Daoy (cell line): ENCODE data around the gene BLOC1S1. TPM values are rescaled to one million over a fixed set of nuclear protein-coding genes. Genes with fewer than 3 reads are reported as not detected.

Source experiments
- DNase-seq: peaks from one replicate; pipeline ENCODE4 v3.0.0-alpha.2; 2015; ENCODE audit warnings: low read depth
- total RNA-seq: library from RNA; depleted of rRNA; stranded (reverse); fragments of >200 nt; shearing (Covaris generic); gene quantifications from 2 replicates; pipeline ENCODE4 v1.2.3, GENCODE V29; 2014; rRNA removed

BLOC1S1 gene
- 112 and 135 TPM in 2 replicates for total RNA-seq

DNA sequence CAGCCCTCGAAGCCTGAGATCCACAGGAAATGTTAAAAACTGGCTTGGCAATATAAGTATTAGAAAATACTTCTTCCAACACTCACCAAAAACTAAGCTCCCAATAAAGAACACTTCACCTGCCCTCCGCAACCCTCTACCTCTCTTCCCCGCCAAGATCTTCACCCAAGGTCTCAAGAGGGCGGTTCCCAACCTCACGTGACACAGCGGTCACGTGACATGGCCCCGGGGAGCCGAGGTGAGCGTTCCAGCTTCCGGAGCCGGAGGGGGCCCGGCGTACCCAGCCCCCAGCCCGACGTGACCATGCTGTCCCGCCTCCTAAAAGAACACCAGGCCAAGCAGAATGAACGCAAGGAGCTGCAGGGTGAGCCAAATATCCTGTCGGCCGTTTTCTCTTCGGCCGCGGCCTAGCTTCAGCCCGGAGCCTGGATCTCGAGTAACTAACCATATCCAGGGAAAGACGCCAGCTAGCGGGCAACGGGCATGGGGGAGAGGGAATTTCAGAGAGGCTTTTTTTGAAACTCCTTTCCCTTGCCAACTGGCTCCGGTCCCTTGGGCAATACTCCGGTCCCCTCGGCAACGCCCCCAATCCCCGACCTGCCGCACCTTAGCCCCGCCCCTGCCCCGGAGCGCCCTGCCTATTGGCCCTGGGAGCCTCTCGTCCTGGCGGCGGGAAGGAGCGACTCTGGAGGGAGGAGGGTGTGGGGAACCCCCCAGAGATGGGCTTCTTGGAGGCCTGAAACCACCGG lies at the start of gene BLOC1S1:
Gene BLOC1S1, plus strand, starts transcription at position 214 of the 749 bp plus-strand sequence. Its CDS starts 6 bp downstream, at position 220.
- DNase-seq: peak; percentile 96

DNA sequence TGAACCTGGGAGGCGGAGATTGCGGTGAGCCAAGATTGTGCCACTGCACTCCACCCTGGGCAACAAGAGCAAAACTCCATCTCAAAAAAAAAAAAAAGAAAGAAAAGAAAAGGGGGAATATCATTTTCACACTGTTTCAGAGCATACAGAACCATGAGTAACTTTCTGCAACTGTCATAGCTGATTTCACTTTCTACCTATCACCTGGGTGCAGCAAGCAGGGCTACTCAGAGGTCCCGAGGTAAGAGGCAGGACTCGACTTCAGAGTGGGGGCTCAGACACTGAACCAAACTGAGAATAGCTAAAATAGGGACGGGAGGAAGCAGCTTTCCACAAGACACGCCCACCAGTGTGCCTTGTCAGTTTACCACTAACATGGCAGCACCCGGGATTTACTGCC lies 49.3 kb upstream of the BLOC1S1 start:
- no peak for DNase-seq

DNA sequence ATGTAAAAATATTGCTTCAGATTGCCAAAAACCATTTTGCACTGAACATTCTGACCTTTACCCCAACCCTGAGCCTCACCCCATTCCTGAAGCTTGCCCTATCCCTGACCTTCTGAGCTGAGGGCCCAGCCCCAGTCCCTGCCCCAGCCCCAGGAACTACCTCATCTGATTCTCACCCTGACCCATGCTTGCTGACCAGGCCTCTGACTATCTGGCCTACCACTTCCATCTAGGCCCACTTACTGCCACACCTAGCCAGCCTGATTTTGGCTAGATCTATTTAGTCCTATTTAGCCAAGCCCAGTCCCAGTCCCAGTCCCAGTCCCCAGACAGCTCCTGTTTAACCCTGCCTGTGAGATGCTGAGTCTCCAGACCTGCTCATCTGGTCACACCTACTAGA lies 45.6 kb upstream of the BLOC1S1 start:
- no peak for DNase-seq

DNA sequence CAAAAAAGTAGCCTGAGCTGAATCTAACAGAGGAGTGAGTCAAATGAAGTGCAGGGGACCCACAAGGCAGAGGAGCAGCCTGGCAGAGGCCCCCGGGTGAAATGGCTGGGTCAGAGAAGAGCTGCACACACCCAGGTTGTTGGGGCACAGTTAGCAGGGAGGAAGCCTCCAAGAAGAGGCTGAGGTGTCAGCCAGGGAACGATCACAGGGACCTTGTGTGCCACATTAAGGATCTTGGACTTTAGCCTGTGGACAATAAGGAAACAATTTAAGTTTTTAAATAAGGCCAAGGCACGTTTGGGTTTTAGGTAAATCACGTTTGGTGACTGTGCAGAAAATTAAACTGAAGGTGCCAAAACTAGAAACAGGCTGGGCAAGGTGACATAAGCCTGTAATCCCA lies 44.1 kb upstream of the BLOC1S1 start:
- no peak for DNase-seq

DNA sequence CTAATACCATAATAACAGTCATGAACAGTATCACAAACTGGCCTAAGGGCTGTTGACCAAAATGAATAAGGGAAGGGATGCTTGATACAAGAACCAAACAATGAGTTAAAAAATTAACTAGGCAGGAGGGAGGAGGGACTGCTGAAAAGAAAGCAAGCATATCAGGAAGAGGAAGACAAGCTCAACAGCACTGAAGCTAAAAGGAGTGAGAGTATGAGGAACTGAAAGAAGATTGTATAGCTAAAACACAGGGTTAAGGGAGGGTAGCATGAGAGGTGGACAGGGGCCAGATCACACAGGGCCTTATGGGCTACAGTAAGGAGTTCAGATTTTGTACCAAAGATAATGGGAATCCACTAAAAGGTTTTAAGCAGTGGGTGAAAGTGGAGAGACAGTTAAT lies 42.2 kb upstream of the BLOC1S1 start:
- DNase-seq: no peak

DNA sequence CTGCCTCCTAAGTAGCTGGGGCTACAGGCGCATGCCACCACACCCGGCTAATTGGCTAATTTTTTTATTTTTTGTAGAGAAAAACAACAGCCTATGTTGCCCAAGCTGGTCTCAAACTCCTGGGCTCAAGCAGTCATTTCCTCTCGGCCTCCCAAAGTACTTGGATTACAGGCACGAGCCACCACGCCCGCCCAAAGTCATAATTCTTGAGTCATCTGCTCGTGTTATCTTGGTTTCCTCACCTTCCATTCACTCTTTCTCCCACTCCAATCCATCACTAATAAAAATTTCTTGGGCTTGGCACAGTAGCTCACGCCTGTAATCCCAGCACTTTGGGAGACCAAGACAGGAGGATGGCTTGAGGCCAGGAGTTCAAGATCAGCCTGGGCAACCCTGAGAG lies 40.2 kb upstream of the BLOC1S1 start:
- DNase-seq: no peak

DNA sequence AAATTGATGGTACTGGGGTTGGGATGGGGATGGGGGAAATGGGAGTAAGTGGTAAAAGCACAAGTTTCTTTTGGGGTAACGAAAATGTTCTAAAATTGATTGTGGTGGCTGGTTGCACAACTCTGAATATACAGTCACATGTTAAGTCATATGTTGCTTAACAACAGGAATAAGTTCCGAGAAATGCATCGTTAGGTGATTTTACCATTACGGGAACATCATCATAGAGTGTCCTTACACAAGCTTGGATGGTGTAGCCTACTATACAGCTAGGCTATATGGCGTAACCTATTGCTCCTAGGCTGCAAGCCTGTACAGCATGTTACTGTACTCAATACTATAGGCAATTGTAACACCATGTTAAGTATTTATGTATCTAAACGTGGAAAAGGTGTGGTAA lies 39.1 kb upstream of the BLOC1S1 start:
- no peak for DNase-seq

DNA sequence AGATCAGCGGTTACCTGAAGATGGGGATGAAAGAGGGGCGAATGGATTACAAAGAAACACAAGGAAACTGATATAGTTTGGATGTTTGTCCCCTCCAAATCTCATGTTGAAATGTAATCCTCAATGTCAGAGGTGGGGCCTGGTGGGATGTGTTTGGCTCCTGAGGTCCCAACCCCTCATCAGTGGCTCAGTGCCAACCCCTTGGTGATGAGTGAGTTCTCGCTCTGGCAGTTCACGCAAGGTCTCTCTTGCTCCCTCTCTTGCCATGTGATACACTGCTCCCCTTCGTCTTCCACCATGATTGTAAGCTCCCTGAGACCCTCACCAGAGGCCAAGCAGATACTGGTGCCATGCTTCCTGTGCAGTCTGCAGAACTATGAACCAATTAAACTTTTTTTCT lies 36.2 kb upstream of the BLOC1S1 start:
- DNase-seq: no peak

DNA sequence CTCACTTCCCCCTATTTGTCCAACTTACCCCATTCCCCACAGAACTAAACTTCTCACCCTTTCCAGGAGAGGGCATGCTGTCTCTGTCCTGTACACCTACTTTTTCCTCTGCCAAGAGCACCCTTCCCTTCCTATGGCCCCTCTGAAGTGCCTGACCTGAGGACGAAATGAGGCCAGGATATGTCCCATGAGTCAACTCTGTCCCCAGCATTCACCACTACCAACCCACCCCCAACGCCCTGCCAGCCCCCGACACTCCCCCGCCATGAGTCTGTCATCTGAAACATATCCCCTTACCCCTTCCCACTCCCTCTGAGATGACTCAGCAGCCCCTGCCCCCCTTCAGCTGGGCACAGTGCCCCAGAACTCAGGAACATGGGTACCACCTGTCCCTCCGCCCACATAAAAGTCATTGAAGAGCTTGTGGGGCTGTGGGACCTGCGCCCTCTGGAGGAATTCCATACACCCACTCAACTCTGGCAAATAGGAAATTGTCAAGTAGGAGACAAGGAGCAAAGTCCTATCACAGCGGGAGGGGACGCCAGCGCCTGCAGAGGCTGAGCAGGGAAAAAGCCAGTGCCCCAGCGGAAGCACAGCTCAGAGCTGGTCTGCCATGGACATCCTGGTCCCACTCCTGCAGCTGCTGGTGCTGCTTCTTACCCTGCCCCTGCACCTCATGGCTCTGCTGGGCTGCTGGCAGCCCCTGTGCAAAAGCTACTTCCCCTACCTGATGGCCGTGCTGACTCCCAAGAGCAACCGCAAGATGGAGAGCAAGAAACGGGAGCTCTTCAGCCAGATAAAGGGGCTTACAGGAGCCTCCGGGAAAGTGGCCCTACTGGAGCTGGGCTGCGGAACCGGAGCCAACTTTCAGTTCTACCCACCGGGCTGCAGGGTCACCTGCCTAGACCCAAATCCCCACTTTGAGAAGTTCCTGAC lies 34.4 kb upstream of the BLOC1S1 start:
- DNase-seq: peak; percentile 84

DNA sequence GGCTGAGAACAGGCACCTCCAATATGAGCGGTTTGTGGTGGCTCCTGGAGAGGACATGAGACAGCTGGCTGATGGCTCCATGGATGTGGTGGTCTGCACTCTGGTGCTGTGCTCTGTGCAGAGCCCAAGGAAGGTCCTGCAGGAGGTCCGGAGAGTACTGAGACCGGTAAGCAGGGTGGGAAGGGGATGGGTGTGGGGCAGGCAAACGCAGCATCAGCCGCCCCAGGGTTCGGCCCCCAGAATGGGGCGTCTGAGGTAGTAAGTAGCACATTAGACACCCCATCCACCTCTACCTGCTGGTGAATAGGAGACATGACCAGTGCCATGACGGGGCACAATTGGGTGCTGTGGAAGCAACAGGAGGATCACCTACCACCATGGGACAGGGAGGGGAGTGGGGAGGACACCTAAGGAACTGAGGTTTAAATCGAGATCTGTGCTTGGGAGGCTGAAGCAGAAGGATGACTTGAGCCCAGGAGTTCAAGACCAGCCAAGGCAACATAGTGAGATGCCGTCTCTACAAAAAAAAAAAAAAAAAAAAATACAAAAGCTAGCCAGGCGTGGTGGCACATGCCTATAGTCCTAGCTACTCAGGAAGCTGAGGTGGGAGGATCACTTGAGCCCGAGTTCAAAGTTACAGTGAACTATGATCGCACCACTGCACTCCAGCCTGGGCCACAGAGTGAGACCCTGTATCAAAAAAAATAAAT lies 33.6 kb upstream of the BLOC1S1 start:
- DNase-seq: no peak

DNA sequence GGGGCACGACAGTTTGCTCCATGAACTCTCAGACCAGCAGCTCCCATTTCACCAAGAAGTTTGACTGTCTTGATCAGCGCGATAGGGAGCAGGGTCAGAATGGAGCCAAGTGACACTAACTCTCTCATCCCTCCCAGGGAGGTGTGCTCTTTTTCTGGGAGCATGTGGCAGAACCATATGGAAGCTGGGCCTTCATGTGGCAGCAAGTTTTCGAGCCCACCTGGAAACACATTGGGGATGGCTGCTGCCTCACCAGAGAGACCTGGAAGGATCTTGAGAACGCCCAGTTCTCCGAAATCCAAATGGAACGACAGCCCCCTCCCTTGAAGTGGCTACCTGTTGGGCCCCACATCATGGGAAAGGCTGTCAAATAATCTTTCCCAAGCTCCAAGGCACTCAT lies 32.2 kb upstream of the BLOC1S1 start:
- no peak for DNase-seq

DNA sequence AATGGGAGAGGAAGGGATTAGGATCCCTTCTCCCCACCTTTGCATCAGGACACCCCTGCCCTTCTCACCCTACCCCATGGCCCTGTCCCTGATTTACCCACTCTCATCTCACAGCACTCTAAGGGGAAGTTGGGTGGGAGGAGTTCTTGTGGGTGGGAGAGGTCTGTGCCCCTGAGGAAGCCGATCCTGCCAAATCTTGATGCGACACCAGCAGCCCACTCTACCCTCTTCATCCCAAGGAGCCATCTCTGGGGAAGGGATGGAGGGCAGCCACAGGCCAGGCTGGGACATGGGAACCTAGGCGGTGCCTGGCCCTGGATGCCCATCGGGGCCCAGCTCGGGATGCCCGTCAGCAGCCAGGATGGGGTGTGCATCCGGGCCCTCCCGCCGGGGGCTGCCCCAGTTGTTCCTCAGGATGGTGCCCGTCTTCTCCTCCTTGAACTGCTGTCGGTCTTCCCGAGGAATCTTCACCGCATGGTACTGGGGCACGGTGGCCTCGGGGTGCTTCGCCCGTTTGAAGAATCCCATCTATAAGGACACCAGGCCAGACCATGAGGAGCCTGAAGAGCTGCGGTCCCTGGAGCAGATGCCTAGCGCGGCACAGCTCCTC lies 31.0 kb upstream of the BLOC1S1 start:
- DNase-seq: no peak

DNA sequence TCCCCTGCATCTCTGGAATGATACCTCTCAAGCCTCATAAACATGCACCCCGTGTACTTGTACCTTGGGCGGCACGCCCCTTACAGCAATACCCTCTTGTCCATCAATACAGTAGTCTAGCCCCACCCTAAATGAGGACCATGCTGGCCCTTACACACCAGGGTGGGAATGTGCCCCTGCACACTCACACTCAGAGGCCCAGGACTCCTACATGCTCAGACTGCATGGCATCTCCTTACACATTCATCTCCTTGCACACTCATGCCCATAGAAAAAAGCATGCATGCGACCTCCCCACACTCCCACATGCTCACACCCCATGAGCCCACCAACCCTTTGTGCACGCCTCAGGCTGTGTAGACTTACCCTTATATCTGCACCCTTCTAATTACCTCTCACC lies 30.2 kb upstream of the BLOC1S1 start:
- no peak for DNase-seq

DNA sequence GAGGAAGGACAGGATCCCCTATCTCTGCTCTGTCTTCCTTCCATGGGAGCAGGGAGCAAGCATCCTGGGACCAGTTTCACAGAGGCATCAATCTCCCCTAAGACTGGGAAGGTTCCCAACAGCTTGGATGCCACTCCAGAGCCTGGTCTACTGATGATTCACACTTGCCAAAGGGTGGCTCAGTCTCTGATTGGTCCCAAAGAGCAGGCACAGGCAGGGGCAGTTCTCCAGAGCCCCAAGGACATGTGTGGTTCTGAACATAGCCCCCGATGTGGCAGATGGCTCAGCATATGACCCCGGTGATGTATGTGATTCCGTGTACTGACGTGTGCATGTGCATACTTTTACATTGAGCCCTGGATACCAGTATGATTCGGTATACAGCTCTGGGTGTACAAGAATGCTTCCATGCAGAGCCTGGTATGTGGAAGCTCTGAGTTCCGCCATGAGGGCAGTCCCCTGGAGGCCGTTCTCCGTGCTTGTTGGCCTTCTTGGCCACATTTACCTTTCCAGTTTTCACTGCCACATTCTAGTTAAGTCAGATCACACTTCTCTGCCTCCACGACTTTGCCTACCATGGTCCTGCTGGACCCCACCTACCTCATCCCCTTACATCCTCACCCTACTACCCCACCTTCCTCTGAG lies 29.4 kb upstream of the BLOC1S1 start:
- no peak for DNase-seq

DNA sequence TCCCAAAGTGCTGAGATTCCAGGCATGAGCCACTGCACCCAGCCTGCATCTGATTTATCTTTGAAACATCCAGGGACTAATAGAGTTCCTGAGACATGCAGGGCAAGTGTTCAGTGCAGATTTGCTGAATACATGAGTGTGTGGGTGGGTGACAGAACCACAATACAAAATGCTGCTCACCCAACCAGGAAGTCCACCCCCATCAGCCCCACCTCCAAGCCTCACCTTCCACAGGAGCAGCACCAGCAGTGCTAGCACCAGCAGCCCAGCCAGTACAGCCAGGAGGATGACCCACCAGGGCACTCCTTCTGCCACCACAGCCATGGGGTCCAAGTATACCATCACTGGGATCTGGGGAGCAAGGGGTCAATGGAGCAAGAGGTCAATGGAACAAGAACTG lies 28.1 kb upstream of the BLOC1S1 start:
- DNase-seq: no peak

DNA sequence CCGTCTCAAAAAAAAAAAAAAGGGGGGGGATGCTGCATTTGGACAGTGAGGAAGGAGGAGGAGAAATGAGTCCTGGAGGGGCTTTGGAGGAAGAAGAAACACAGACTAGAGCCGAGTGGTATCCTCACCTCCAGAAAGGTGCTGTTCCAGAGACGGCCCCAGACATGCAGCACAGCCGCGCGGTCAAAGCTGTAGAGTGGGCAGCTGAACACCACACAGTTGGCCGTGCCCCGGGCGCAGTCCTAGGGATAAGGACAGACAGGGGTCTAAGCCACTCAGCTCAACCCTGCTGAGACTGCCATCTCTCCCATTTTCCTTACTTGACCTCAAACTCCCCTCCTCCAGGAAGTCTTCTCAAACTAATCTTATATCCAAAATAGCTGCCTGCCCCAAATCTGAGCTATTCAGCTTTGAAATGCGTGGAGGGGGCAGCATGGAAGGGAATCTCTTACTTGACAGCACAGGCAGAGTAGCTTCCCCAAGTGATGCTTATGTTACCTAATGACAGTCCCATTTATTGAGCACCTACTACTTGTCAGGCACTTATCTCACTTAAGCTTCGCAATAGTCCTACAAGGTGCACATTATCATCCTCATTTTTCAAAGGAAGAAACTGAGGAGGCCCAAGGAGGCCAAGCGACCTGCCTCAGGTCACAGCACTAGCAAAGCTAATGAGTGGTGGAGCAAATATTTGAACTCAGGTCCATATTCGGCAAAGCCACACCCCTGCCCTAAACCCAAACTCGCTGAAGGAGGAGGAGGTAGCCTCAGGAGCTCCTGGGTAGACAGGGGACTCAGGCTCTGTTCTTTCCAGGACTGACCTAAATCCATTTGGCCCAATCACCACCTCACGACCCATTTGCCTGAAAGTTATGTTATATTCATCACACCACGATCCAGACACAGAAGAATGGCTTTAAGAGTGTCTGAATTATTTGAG lies 26.9 kb upstream of the BLOC1S1 start:
- no peak for DNase-seq

DNA sequence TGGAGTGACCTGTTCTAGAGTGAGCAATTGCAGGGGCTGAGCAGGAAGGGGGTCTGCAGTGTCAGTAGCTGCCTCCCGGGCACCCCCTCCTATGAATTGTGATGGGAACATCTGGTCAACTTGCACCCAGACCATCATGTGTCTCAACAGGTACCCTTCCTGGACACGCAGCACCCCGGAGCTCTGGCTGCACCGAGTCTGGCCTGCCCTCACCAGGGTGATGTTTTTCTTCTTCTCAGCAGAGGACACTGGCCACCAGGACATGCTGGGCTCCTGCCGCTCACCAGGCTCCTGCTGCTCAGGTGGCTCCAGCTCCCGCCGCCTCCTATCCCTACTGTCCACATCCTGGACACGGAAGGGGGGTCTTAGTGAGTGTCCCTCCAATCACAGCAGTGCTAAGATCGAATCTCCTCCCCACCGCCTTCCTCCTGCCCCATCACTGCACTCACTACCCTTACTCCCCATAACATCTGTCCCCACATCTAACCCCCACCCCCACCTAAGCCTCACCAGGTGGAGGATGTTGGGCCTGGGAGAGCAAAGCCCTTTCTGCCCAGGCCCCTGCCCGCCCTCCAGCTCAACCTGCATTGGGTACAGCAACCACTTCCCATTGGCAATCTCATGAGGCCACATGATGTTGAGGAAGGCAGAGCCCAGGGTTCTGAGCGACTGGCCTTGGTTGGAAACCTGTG lies 23.1 kb upstream of the BLOC1S1 start:
- no peak for DNase-seq

DNA sequence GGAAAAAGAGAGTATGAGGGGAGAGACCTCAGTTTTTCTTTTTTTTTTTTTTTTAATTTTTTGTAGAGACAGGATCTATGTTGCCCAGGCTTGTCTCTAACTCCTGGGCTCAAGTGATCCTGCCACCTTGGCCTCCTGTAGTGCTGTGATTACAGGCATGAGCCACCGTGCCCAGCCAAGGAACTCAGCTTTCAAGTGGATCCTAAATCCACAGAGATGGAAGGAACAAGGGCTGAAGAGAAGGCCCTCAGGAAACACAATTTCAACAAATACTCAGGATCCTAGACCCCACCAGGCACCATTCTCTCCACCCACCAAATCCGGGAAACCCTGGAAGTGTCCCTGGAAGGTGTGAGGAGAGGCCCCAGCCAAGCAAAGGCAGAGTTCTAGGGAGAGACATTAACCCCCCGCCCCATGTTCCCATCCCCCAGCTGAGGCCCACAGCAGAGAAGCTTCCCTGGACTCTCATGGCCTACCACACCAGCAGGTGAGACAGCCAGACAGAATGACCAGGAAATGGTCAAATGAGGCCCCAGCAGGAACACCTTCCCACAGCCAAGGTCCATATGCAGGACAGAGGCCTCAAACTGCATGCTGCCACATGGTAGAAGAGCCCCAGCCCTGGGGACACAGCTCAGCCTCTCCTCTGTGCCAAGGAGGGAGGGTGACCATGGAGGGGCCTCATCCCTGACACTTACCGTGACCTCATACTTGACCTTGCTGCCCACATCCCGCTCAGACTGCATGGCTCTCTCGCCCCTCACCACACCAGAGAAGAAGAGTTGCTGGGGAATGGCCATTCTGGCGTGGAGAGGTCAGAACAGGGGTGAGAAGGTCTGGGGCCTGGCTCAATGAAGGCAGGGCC lies 22.3 kb upstream of the BLOC1S1 start:
- DNase-seq: no peak

DNA sequence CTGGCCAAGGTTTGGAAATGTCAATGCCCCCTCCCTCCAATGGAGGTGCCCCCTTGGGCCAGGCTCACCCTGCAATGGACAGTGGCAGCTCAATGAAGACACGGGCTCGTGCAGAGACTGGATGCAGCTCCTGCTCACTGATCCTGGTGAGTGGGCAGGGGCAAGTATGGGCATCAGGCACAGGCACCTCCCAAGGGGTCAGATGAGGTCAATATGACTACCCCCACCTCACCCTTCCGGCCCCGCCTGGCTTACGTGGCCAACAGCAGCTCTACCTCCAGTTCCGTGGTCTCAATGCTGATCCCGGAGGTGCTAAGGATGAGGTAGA lies 21.7 kb upstream of the BLOC1S1 start:
- DNase-seq: no peak
